ENCODE results near the gene CLEC2L.

The CLEC2L gene

DNA sequence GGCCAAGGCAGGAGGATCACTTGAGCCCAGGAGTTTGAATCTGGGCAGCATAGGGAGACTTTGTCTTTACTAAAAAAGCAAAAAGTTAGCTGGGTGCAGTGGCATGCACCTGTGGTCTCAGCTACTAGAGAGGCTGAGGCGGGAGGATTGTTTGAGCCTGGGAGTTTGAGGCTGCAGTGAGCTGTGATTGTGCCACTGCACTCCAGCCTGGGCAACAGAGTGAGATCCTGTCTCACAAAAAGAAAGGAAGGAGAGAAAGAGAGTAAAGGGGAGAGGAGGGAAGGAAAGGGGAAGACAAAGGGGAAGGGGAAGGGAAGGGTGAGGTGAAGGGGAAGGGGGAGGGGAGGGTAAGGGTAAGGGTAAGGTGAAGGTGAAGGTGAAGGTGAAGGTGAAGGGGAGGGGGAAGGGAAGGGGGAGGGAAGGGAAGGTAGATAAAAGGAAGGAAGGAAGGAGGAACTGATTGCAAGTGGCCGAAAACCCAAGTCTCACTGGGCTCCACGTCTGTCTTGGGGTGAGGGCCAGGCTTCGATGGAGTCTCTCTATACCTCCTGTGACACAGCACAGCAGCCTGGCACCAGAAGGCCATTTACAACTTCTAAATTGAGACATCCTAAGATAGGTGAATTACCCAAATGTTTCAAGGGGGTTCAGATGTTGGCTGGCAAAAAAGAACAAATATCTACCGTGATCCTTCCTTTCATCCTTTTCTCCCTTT lies 36.0 kb upstream of the CLEC2L start:
- TF ChIP-seq, protein P1, sequence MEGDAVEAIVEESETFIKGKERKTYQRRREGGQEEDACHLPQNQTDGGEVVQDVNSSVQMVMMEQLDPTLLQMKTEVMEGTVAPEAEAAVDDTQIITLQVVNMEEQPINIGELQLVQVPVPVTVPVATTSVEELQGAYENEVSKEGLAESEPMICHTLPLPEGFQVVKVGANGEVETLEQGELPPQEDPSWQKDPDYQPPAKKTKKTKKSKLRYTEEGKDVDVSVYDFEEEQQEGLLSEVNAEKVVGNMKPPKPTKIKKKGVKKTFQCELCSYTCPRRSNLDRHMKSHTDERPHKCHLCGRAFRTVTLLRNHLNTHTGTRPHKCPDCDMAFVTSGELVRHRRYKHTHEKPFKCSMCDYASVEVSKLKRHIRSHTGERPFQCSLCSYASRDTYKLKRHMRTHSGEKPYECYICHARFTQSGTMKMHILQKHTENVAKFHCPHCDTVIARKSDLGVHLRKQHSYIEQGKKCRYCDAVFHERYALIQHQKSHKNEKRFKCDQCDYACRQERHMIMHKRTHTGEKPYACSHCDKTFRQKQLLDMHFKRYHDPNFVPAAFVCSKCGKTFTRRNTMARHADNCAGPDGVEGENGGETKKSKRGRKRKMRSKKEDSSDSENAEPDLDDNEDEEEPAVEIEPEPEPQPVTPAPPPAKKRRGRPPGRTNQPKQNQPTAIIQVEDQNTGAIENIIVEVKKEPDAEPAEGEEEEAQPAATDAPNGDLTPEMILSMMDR (IDR thresholded peaks at IDR 0.05; ENCODE audit: extremely low read depth, missing control alignments) = no peak
- DNase-seq (ENCODE audit: low spot score) = no peak

DNA sequence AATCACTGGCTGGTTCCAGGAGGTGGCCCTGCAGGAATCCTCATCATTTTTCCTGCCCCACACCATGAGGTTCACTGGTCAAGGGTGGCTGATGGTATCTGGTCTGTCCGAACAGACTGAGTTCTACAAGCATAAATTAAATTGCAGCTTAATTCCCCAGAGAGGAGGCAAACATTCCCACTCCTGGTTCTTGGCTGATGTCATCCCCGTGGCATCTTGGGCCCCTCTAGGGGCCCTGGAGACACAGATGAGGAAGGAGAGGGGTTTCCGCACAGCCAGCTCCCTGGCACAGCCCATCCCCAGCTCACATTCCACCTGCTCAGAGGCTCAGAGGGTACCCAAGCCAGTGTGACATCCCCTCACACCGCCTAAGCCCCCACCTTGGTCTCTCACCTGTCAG lies 34.7 kb upstream of the CLEC2L start:
- DNase-seq (ENCODE audit: low spot score) = no peak
- TF ChIP-seq, protein P1 (IDR thresholded peaks at IDR 0.05; ENCODE audit: extremely low read depth, missing control alignments) = no peak

DNA sequence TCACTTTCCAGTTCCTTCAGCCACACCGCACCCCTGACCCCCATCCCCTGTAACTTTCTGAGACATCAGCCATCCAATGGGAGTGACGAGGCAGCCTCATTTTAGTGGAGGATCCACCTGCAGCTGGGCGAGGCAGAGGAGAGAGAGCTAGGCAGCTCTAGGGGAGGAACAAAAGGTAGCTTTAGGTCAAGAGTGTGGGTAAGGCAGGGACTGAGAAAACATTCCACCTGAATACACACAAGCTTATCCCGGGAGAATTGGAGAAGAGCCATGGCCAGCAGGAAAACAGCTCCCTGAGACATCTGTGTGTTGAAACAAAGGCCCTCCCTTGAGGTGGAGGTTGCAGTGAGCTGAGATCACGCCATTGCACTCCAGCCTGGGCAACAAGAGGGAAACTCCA lies 33.4 kb upstream of the CLEC2L start:
- TF ChIP-seq, protein P1 (IDR thresholded peaks at IDR 0.05; ENCODE audit: extremely low read depth, missing control alignments) = no peak
- DNase-seq (ENCODE audit: low spot score) = no peak

DNA sequence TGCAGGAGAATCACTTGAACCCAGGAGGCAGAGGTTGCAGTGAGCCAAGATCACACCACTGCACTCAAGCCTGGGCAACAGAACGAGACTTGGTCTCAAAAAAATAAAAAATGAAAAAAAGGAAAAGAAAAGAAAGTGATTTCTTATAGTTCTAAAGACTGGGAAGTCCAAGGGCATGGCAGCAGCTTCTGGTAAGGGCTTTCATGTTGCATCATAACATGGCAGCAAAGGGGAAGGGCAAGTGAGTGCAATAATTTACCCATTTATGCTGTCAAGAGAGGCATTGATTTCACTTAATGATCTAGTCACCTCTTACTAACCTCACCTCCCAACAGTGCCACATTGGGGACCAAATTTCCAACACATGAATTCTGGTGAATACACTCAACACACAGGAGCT lies 31.2 kb upstream of the CLEC2L start:
- TF ChIP-seq, protein P1 (IDR thresholded peaks at IDR 0.05; ENCODE audit: extremely low read depth, missing control alignments) = no peak
- no peak for DNase-seq (ENCODE audit: low spot score)

DNA sequence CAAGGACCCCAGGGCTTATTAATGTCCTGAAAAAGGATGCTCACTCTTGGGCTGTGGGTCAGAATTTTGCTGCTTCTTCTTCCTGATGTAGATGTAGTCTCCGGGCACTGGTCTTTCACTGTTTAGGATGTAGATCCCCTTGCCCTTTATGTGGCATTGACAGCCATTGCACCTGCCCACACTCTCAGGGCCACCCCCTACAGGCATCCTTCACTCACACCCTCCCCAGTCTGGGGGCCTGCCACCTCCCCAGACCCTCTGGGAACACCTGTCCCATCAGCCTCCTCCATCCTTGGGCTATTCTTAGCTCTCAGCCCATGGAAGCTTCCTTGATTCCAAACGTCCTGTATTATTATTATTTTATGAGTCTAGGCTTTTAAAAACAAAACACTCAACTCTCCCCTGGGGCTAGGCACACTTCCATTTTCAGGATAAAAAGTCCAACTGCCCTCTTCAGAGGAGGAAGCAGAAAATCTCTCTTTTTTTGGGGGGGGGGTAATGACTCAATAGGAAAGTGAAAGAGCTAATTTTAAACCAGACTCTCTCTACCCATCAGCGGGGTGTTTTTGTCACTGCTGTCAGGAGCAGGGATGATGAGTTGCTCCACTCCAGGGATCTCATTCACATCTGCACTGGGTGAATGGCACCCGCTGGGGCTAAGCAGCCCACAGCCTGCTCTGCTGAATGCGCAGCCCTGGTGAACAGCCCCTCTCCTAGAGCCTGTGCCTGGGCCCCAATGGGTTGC lies 28.5 kb upstream of the CLEC2L start:
- DNase-seq (ENCODE audit: low spot score) = peak; percentile 79
- TF ChIP-seq, protein P1 (IDR thresholded peaks at IDR 0.05; ENCODE audit: extremely low read depth, missing control alignments) = no peak

DNA sequence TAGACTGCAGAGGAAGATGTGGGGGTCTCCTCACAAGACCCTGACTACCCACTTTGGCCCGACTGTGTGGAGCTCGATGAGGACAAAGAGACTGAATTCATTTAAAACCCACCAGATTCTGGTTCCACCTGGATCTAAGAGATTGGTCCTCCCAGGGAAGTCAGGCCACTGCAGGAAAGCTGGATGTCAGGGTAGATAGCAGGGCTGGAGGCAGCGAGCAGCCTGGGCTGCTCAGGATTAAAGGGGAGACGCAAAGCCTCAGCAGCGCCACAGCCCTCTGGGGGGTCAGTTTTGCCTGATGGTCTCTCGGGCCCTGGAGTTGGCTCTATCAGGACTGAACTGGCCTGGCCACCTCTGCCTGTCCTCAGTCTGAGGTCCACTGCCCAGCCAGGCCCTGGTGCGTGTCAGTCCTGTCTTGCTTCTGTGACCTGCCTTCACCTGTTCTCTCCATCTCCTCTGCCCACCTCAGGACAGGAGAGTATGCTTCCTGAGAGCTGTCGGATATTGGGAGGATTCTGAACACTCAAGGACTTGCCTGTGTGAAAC lies 27.8 kb upstream of the CLEC2L start:
- TF ChIP-seq, protein P1 (IDR thresholded peaks at IDR 0.05; ENCODE audit: extremely low read depth, missing control alignments) = no peak
- no peak for DNase-seq (ENCODE audit: low spot score)

DNA sequence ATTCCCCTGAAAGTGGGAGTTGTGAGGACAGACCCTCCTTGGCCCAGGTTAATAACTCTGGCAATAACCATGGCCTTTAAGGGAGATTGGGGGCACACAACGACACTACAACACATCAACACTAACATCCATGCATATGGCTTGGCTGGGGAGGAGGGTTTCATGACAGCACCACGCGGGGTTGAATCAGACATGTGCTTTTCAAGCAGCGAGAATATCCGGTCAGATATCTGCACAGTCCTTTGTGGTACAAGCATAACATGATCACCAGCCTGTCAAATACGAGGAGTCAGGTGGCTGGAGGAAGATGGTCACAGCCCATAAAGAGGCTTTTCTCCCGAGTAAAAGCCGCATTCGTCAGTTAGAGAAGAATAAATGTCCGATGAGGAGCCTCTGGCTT lies 27.0 kb upstream of the CLEC2L start:
- TF ChIP-seq, protein P1 (IDR thresholded peaks at IDR 0.05; ENCODE audit: extremely low read depth, missing control alignments) = no peak
- no peak for DNase-seq (ENCODE audit: low spot score)
